SK-N-SH (cell line): Measurements from ENCODE around the gene OTOP3. TPM values are rescaled to one million over a fixed set of nuclear protein-coding genes. Genes with fewer than 3 reads are reported as not detected.

Experiments used
- CTCF ChIA-PET: fragments of 300-600, 350-600 bp; formaldehyde crosslinking; extraction: SDS; loops from one replicate; lab custom pipeline; 2021; lab: Yijun Ruan, JAX
- POLR2A ChIA-PET: fragments of 350-600 bp; sonication (Branson Sonifier 250); formaldehyde crosslinking; extraction: SDS; loops from one replicate; lab custom pipeline; 2020; ENCODE audit warnings: antibody characterized with exemption, inconsistent platforms; lab: Yijun Ruan, JAX
- DNase-seq: peaks from one replicate; pipeline ENCODE4 v3.0.0; 2012
- H2AFZ ChIP-seq: fragments of 200-600 bp; sonication (generic); 2 replicates; pipeline ENCODE4 v1.8.1; 2016; ENCODE audit warnings: antibody characterized with exemption, mild to moderate bottlenecking, low read depth
- H3F3A ChIP-seq: fragments of 200-600 bp; sonication (generic); replicated peaks from 2 replicates; pipeline ENCODE3; 2016; ENCODE audit warnings: antibody characterized with exemption, mild to moderate bottlenecking; ENCODE audit not compliant: insufficient read depth
- H3K27ac ChIP-seq, 2 experiments: fragments of 200-500 bp in 1 of 2; fragments of 200-600 bp in 1 of 2; sonication (Bioruptor generic) in 1 of 2; sonication (generic), shearing (Covaris generic) in 1 of 2; 2 replicates each; pipeline versions ENCODE4 v1.5.1 to v1.6.1; 2014 to 2016; ENCODE audit warnings: low read depth in 2 of 2, inconsistent platforms in 1 of 2, low read length in 1 of 2, mild to moderate bottlenecking in 1 of 2, mixed read lengths in 1 of 2
- H3K27me3 ChIP-seq: fragments of 200-600 bp; sonication (generic), shearing (Covaris generic); 2 replicates; pipeline ENCODE4 v1.6.1; 2016; ENCODE audit warnings: mixed run types; ENCODE audit not compliant: insufficient read depth
- H3K36me3 ChIP-seq, 2 experiments: fragments of 200-500 bp in 1 of 2; fragments of 200-600 bp in 1 of 2; sonication (Bioruptor generic) in 1 of 2; sonication (generic) in 1 of 2; replicated peaks in 1 of 2; 2 replicates each; pipeline versions ENCODE3 to v1.5.1; 2014 to 2016; ENCODE audit warnings: low read length in 1 of 2, mild to moderate bottlenecking in 1 of 2; ENCODE audit not compliant: insufficient read depth in 2 of 2, control insufficient read depth in 1 of 2
- H3K4me1 ChIP-seq, 2 experiments: fragments of 200-500 bp in 1 of 2; fragments of 200-600 bp in 1 of 2; sonication (Bioruptor generic) in 1 of 2; sonication (generic), shearing (Covaris generic) in 1 of 2; 2 replicates each; pipeline versions ENCODE4 v1.5.1 to v1.6.1; 2014 to 2016; ENCODE audit warnings: low read depth in 1 of 2, low read length in 1 of 2, mixed run types in 1 of 2; ENCODE audit not compliant: insufficient read depth in 2 of 2, control insufficient read depth in 1 of 2
- H3K4me2 ChIP-seq: fragments of 200-600 bp; sonication (generic), shearing (Covaris generic); 2 replicates; pipeline ENCODE4 v1.6.1; 2017; ENCODE audit warnings: mixed run types
- H3K4me3 ChIP-seq, 2 experiments: fragments of 200-500 bp in 1 of 2; fragments of 200-600 bp in 1 of 2; sonication (Bioruptor generic) in 1 of 2; sonication (generic), shearing (Covaris generic) in 1 of 2; 2 replicates each; pipeline versions ENCODE4 v1.5.1 to v1.8.1; 2014 to 2016; ENCODE audit warnings: low read depth in 2 of 2, inconsistent platforms in 1 of 2, low read length in 1 of 2, mild to moderate bottlenecking in 1 of 2, mixed read lengths in 1 of 2, moderate library complexity in 1 of 2
- H3K79me2 ChIP-seq: fragments of 200-600 bp; sonication (generic); 2 replicates; pipeline ENCODE4 v1.8.1; 2017; ENCODE audit warnings: mild to moderate bottlenecking; ENCODE audit not compliant: insufficient read depth
- H3K9ac ChIP-seq: fragments of 200-600 bp; sonication (generic); 2 replicates; pipeline ENCODE4 v1.6.1; 2017; ENCODE audit warnings: mixed run types
- H3K9me2 ChIP-seq: fragments of 200-600 bp; sonication (generic); 2 replicates; pipeline ENCODE4 v1.6.1; 2017; ENCODE audit warnings: mixed run types
- H3K9me3 ChIP-seq: fragments of 200-600 bp; sonication (generic); 2 replicates; pipeline ENCODE4 v1.6.1; 2017; ENCODE audit warnings: mixed run types, mild to moderate bottlenecking, moderate library complexity
- H4K20me1 ChIP-seq: fragments of 200-600 bp; sonication (generic); 2 replicates; pipeline ENCODE4 v1.6.1; 2017; ENCODE audit warnings: mild to moderate bottlenecking, mixed run types; ENCODE audit not compliant: insufficient read depth
- CHD2 ChIP-seq: fragments of 150-350 bp; IDR thresholded peaks from 2 replicates; pipeline ENCODE4 v1.6.1; 2018; ENCODE audit warnings: low read length; ENCODE audit not compliant: partially characterized antibody
- EP300 ChIP-seq, 2 experiments: IDR thresholded peaks; 2 replicates each; pipeline versions ENCODE4 v1.4.0 to v1.6.1; 2012; ENCODE audit warnings: borderline replicate concordance in 1 of 2, low read depth in 1 of 2, low read length in 1 of 2
- FOSL2 ChIP-seq: IDR thresholded peaks from 2 replicates; pipeline ENCODE4 v1.4.0; 2012; ENCODE audit warnings: low read depth, mild to moderate bottlenecking, moderate library complexity, borderline replicate concordance
- FOXJ3 ChIP-seq: sonication (generic); formaldehyde crosslinking; IDR thresholded peaks from 2 replicates; pipeline ENCODE4 v1.5.1; 2020; ENCODE audit warnings: mild to moderate bottlenecking, missing genetic modification reagents
- JUND ChIP-seq: IDR thresholded peaks from 2 replicates; pipeline ENCODE4 v1.4.0; 2012
- MEF2A ChIP-seq: IDR thresholded peaks from 2 replicates; pipeline ENCODE4 v1.4.0; 2012; ENCODE audit warnings: low read depth, borderline replicate concordance
- MXI1 ChIP-seq: IDR thresholded peaks from 2 replicates; pipeline ENCODE4 v1.6.1; 2012; ENCODE audit warnings: mild to moderate bottlenecking, low read depth, low read length, improper control_type of control experiment
- NRF1 ChIP-seq: IDR thresholded peaks from 2 replicates; pipeline ENCODE4 v1.6.1; 2012; ENCODE audit warnings: low read depth, mild to moderate bottlenecking, low read length
- POLR2AphosphoS5 ChIP-seq: IDR thresholded peaks from 2 replicates; pipeline ENCODE4 v1.6.1; 2012; ENCODE audit warnings: low read depth, low read length
- RCOR1 ChIP-seq: fragments of 150-350 bp; IDR thresholded peaks from 2 replicates; pipeline ENCODE4 v1.6.1; 2017; ENCODE audit warnings: antibody characterized with exemption, low read length
- RFX5 ChIP-seq: IDR thresholded peaks from 2 replicates; pipeline ENCODE4 v1.6.1; 2012; ENCODE audit warnings: mild to moderate bottlenecking, improper control_type of control experiment, low read length
- RXRA ChIP-seq: IDR thresholded peaks from 2 replicates; pipeline ENCODE4 v1.4.0; 2012; ENCODE audit warnings: low read depth, mild to moderate bottlenecking, borderline replicate concordance
- TAF1 ChIP-seq: IDR thresholded peaks from 2 replicates; pipeline ENCODE4 v1.6.1; 2012; ENCODE audit warnings: low read depth, mild to moderate bottlenecking, low read length, moderate library complexity, borderline replicate concordance
- TCF12 ChIP-seq: IDR thresholded peaks from 2 replicates; pipeline ENCODE4 v1.4.0; 2012
- WGBS: methylation state at CpG from one replicate; pipeline ENCODE4 v1.1.6; 2017; ENCODE audit warnings: low lambda C conversion rate; 5-methylcytosine and 5-hydroxymethylcytosine counted together
- polyA plus RNA-seq, 3 experiments: library from polyadenylated mRNA; depleted of rRNA; stranded (reverse); fragments of >200 nt; gene quantifications; 2 replicates each; pipeline ENCODE4 v1.2.3, GENCODE V29; 2012
- TF ChIP-seq, protein P1 (sequence below): fragments of 150-350 bp; IDR thresholded peaks from 2 replicates; pipeline ENCODE4 v1.6.1; 2017; ENCODE audit warnings: antibody characterized with exemption, low read length, low read depth, borderline replicate concordance
- TF ChIP-seq, protein P2 (sequence below): IDR thresholded peaks from 2 replicates; pipeline ENCODE4 v1.4.0; 2012; ENCODE audit warnings: low read depth, borderline replicate concordance
- TF ChIP-seq, protein P3 (sequence below): IDR thresholded peaks from 2 replicates; pipeline ENCODE4; 2012
- TF ChIP-seq, protein P4 (sequence below): fragments of 150-350 bp; IDR thresholded peaks from 2 replicates; pipeline ENCODE4 v1.6.1; 2016; ENCODE audit warnings: mild to moderate bottlenecking, low read depth, low read length

Gene OTOP3
- polyA plus RNA-seq, 1 of the 3 experiments (the other 2 are of a cell fraction): not detected

- TF ChIP-seq FOSL2 (no peak), RFX5 (no peak), MXI1 (no peak)
These were observed 9.8 kb downstream of the OTOP3 start (continued) for GRCh38 chr17:74945543-74945942.

GRCh38 chr17:74946641-74947040 is 10.9 kb downstream of the OTOP3 start:
- POLR2A ChIA-PET: no interaction called here
- H3K27ac ChIP-seq: no peak overlapping the region
- no peak for TF ChIP-seq POLR2AphosphoS5
- TF ChIP-seq, all 33 proteins: peak for 0
- Histone ChIP-seq H4K20me1 (no peaks in the 10 kb centered on the region), H3K9me3 (no peaks in the 10 kb centered on the region), H3K9ac (no peak overlapping the region), H3K79me2 (no peaks in the 10 kb centered on the region), H3K4me3 (no peak overlapping the region), H3F3A (no peaks in the 10 kb centered on the region), H3K36me3 (no peaks in the 10 kb centered on the region), H3K27me3 (peaks cover 82% of the 10 kb centered on the region), H3K9me2 (no peaks in the 10 kb centered on the region), H2AFZ (no peak overlapping the region), H3K4me1 (no peaks in the 10 kb centered on the region), H3K4me2 (no peak overlapping the region)
- 77% methylated on average over 8 of the region's 14 CpGs for WGBS
- no peak for DNase-seq
- CTCF ChIA-PET: interaction anchor here (0.9 to 10.7 kb wide), 5 partner anchors 11 to 55 kb away, joined by 3 to 104 read pairs (median 5); partner anchors contain the start of genes OTOP2 and USH1G

GRCh38 chr17:74947041-74947754 is 11.5 kb downstream of the OTOP3 start:
- H2AFZ ChIP-seq: no peak overlapping the region
- no peaks in the 10 kb centered on the region for H3K9me3 ChIP-seq
- H3K36me3 ChIP-seq: no peaks in the 10 kb centered on the region
- peaks cover 77% of the 10 kb centered on the region for H3K27me3 ChIP-seq
- H3F3A ChIP-seq: no peaks in the 10 kb centered on the region
- H3K4me2 ChIP-seq: no peak overlapping the region
- H4K20me1 ChIP-seq: no peaks in the 10 kb centered on the region
- H3K9ac ChIP-seq: no peak overlapping the region
- WGBS: 68% methylated on average over 13 of the region's 17 CpGs
- H3K79me2 ChIP-seq: no peaks in the 10 kb centered on the region
- CTCF ChIA-PET: interaction anchor here (1.3 to 10.7 kb wide), 5 partner anchors 11 to 22 kb away, joined by 3 to 104 read pairs (median 5); partner anchors contain the start of genes OTOP2 and USH1G
- H3K4me3 ChIP-seq: no peak overlapping the region
- H3K9me2 ChIP-seq: no peaks in the 10 kb centered on the region
- no peak overlapping the region for H3K27ac ChIP-seq
- no peaks in the 10 kb centered on the region for H3K4me1 ChIP-seq
- POLR2A ChIA-PET: no interaction called here
- DNase-seq: no peak
- no peak for TF ChIP-seq FOXJ3 (CRISPR knock-in tag)
- TF ChIP-seq, protein P1, sequence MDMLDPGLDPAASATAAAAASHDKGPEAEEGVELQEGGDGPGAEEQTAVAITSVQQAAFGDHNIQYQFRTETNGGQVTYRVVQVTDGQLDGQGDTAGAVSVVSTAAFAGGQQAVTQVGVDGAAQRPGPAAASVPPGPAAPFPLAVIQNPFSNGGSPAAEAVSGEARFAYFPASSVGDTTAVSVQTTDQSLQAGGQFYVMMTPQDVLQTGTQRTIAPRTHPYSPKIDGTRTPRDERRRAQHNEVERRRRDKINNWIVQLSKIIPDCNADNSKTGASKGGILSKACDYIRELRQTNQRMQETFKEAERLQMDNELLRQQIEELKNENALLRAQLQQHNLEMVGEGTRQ: no peak
- TF ChIP-seq, protein P2, sequence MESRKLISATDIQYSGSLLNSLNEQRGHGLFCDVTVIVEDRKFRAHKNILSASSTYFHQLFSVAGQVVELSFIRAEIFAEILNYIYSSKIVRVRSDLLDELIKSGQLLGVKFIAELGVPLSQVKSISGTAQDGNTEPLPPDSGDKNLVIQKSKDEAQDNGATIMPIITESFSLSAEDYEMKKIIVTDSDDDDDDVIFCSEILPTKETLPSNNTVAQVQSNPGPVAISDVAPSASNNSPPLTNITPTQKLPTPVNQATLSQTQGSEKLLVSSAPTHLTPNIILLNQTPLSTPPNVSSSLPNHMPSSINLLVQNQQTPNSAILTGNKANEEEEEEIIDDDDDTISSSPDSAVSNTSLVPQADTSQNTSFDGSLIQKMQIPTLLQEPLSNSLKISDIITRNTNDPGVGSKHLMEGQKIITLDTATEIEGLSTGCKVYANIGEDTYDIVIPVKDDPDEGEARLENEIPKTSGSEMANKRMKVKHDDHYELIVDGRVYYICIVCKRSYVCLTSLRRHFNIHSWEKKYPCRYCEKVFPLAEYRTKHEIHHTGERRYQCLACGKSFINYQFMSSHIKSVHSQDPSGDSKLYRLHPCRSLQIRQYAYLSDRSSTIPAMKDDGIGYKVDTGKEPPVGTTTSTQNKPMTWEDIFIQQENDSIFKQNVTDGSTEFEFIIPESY: no peak
- no peak for TF ChIP-seq TCF12
- no peak for TF ChIP-seq RXRA
- no peak for TF ChIP-seq MEF2A
- no peak for TF ChIP-seq TAF1
- TF ChIP-seq CHD2: no peak
- TF ChIP-seq MXI1: no peak
- TF ChIP-seq POLR2AphosphoS5: no peak
- TF ChIP-seq RCOR1: no peak
- TF ChIP-seq, protein P3, sequence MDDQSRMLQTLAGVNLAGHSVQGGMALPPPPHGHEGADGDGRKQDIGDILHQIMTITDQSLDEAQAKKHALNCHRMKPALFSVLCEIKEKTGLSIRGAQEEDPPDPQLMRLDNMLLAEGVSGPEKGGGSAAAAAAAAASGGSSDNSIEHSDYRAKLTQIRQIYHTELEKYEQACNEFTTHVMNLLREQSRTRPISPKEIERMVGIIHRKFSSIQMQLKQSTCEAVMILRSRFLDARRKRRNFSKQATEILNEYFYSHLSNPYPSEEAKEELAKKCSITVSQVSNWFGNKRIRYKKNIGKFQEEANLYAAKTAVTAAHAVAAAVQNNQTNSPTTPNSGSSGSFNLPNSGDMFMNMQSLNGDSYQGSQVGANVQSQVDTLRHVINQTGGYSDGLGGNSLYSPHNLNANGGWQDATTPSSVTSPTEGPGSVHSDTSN: no peak
- TF ChIP-seq JUND: no peak
- TF ChIP-seq EP300 (IDR thresholded peaks at IDR 0.05; ENCODE audit: borderline replicate concordance in 1 of 2, low read depth in 1 of 2, low read length in 1 of 2): no peak
- TF ChIP-seq NRF1: no peak
- TF ChIP-seq FOSL2: no peak
- TF ChIP-seq, protein P4, sequence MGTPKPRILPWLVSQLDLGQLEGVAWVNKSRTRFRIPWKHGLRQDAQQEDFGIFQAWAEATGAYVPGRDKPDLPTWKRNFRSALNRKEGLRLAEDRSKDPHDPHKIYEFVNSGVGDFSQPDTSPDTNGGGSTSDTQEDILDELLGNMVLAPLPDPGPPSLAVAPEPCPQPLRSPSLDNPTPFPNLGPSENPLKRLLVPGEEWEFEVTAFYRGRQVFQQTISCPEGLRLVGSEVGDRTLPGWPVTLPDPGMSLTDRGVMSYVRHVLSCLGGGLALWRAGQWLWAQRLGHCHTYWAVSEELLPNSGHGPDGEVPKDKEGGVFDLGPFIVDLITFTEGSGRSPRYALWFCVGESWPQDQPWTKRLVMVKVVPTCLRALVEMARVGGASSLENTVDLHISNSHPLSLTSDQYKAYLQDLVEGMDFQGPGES: no peak
